Transverse colon (tissue), 4 donors: ENCODE results near the gene ZNF142. TPM values are rescaled to one million over a fixed set of nuclear protein-coding genes. Genes with fewer than 3 reads are reported as not detected.

ENCODE experiments used
- DNase-seq: peaks from one replicate; pipeline ENCODE4 v3.0.0-alpha.2; 2019
- H3K27ac ChIP-seq, 4 donors: fragments of 200-600 bp; sonication (generic); 2 replicates each; pipeline ENCODE4 v1.5.1; 2016 to 2018; ENCODE audit warnings: inconsistent platforms in 4 of 4
- H3K27me3 ChIP-seq: fragments of 200-600 bp; sonication (generic); 2 replicates; pipeline ENCODE4 v1.5.1; 2017; ENCODE audit warnings: inconsistent platforms
- H3K36me3 ChIP-seq, 4 donors: fragments of 200-600 bp; sonication (generic); 2 replicates each; pipeline ENCODE4 v1.5.1; 2017 to 2019; ENCODE audit warnings: inconsistent platforms in 4 of 4
- H3K4me1 ChIP-seq, 4 donors: fragments of 200-600 bp; sonication (generic); 2 replicates each; pipeline ENCODE4 v1.5.1; 2017 to 2020; ENCODE audit warnings: inconsistent platforms in 4 of 4
- H3K4me3 ChIP-seq, 4 donors: fragments of 200-600 bp; sonication (generic); 1 replicate in 1 of 4; 2 replicates in 3 of 4; pipeline versions ENCODE4 v1.5.1 to v1.6.1; 2017 to 2019; ENCODE audit warnings: inconsistent platforms in 4 of 4
- H3K9me3 ChIP-seq, 2 donors: fragments of 200-600 bp; sonication (generic); 2 replicates each; pipeline ENCODE4 v1.5.1; 2017 to 2019; ENCODE audit warnings: inconsistent platforms in 2 of 2
- EP300 ChIP-seq: sonication (generic); formaldehyde crosslinking; IDR thresholded peaks from one replicate; pipeline ENCODE4 v1.6.1; 2017; ENCODE audit warnings: antibody characterized with exemption, low read depth
- POLR2A ChIP-seq: fragments of 450-650 bp; IDR thresholded peaks from one replicate; pipeline ENCODE4 v1.6.1; 2016; ENCODE audit warnings: antibody characterized with exemption, mild to moderate bottlenecking, moderate library complexity
- POLR2AphosphoS5 ChIP-seq, 3 donors: sonication (generic); formaldehyde crosslinking; IDR thresholded peaks; one replicate each; pipeline ENCODE4 v1.6.1; 2016; ENCODE audit warnings: antibody characterized with exemption in 3 of 3
- WGBS, 2 donors: methylation state at CpG; one replicate each; pipeline ENCODE4 v1.1.5; 2018; ENCODE audit warnings: low coverage in 1 of 2; 5-methylcytosine and 5-hydroxymethylcytosine counted together
- in situ Hi-C, 4 donors: fragments of 200-750 bp; cut with MboI; loops; one replicate each; pipeline versions ENCODE4 v1.15.0 to v1.15.1; 2017; ENCODE audit warnings: low sequenced_read_pairs in 3 of 4, low pct_ligation_motif_present in 1 of 4, low pct_unique_long_range_greater_than_20kb in 1 of 4
- intact Hi-C: fragments of 100-400 bp; cut with DNase I; formaldehyde crosslinking; loops from one replicate; pipeline ENCODE4 v1.15.1; 2023; ENCODE audit warnings: low total_unique reads
- total RNA-seq, 4 donors: library from RNA; depleted of rRNA; stranded (reverse); fragments of >200 nt; gene quantifications; one replicate each; pipeline ENCODE4 v1.1.0, GENCODE V29; 2016
- TF ChIP-seq, protein P1 (sequence below), 5 experiments: fragments of 200-600 bp in 3 of 5; fragments of 450-650 bp in 2 of 5; sonication (generic) in 3 of 5; IDR thresholded peaks; 1 replicate in 2 of 5; 2 replicates in 3 of 5; pipeline ENCODE4 v1.5.1; 2016 to 2017; ENCODE audit warnings: antibody characterized with exemption in 5 of 5, inconsistent platforms in 3 of 5, mild to moderate bottlenecking in 2 of 5, moderate library complexity in 1 of 5

The ZNF142 gene, protein sequence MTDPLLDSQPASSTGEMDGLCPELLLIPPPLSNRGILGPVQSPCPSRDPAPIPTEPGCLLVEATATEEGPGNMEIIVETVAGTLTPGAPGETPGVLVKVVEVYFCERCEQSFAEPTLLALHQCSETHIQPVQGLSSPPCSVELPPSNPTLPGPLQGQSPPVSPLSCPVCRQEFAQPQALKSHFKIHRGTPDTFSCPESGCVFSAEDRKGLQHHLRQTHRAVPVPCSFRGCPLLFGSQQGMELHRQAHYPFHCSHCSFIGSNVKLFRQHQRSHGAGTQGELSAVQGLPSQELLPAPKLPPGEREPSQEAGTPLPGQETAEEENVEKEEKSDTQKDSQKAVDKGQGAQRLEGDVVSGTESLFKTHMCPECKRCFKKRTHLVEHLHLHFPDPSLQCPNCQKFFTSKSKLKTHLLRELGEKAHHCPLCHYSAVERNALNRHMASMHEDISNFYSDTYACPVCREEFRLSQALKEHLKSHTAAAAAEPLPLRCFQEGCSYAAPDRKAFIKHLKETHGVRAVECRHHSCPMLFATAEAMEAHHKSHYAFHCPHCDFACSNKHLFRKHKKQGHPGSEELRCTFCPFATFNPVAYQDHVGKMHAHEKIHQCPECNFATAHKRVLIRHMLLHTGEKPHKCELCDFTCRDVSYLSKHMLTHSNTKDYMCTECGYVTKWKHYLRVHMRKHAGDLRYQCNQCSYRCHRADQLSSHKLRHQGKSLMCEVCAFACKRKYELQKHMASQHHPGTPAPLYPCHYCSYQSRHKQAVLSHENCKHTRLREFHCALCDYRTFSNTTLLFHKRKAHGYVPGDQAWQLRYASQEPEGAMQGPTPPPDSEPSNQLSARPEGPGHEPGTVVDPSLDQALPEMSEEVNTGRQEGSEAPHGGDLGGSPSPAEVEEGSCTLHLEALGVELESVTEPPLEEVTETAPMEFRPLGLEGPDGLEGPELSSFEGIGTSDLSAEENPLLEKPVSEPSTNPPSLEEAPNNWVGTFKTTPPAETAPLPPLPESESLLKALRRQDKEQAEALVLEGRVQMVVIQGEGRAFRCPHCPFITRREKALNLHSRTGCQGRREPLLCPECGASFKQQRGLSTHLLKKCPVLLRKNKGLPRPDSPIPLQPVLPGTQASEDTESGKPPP (N-terminal part only)
- total RNA-seq: 10 to 100 TPM; 18.5 to 58.0 (median 24.5) TPM

DNA sequence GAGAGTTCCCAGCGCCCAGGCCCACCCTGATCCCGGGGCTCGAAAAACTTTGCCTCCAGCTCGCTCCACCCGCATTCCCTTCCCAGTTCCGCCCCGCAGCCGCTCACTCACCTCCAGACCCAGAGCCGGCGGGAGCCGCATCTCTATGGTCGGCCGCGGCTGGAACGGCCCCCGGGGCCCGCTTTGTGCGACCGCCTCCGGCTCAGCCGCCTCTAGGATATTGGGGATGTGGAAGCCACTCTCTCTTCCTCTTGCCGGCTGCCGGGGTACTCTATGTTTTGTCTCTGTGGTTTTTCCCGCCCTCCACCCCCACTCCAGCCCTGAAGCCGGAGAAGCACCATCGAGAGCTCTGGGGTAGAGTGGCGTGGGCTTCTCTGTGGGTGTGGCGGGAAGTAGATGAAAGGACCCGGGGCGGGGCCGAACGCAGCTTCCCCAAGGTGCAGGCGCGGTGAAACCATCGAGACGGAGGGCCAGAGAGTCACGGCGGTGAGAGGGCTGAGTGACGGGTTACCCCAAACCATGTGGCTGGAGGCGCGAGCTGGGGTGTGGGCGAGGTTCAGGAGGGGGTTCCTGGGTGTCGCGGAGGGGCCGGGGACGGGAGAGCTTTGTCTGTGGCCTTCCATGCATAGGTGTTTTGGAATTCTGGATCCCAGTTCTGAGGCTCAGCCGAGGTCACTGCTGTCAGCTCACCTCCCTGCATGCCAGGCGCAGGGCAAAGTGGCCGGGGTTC, at the start of gene ZNF142, which contains the start of gene BCS1L:
Gene ZNF142, minus strand, starts transcription at position 366 of the 730 bp plus-strand sequence. CDS start 3,194 bp downstream, outside the sequence.
Gene BCS1L, plus strand, starts transcription at position 426 of the 730 bp plus-strand sequence. CDS start 1,305 bp downstream, outside the sequence.
- 0% methylated on average over 43 of the region's 49 CpGs; no CpG with 5 or more reads in 1 of the 2 donors for WGBS, 2 donors
- in situ Hi-C loops (no loop called here), intact Hi-C loops (no loop called here)
- Histone ChIP-seq H3K4me3 (peak within 1 kb of the TSS; percentile 59 to 98 (median 71)), H3K4me1 (peaks cover 14 to 21% (median 17%) of the 10 kb centered on the region in 4 donors), H3K36me3 (peaks cover 0 to 23% (median 8%) of the 10 kb centered on the region in 4 donors), H3K27ac (peak within 1 kb of the TSS; percentile 79 to 88 (median 82)), H3K27me3 (no peaks in the 10 kb centered on the region), H3K9me3 (no peaks in the 10 kb centered on the region)
- peak; percentile 95 for DNase-seq
- TF ChIP-seq, protein P1, sequence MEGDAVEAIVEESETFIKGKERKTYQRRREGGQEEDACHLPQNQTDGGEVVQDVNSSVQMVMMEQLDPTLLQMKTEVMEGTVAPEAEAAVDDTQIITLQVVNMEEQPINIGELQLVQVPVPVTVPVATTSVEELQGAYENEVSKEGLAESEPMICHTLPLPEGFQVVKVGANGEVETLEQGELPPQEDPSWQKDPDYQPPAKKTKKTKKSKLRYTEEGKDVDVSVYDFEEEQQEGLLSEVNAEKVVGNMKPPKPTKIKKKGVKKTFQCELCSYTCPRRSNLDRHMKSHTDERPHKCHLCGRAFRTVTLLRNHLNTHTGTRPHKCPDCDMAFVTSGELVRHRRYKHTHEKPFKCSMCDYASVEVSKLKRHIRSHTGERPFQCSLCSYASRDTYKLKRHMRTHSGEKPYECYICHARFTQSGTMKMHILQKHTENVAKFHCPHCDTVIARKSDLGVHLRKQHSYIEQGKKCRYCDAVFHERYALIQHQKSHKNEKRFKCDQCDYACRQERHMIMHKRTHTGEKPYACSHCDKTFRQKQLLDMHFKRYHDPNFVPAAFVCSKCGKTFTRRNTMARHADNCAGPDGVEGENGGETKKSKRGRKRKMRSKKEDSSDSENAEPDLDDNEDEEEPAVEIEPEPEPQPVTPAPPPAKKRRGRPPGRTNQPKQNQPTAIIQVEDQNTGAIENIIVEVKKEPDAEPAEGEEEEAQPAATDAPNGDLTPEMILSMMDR (IDR thresholded peaks at IDR 0.05): no peak
- TF ChIP-seq EP300: no peak
- TF ChIP-seq POLR2AphosphoS5 (IDR thresholded peaks at IDR 0.05): peak; percentile 60 to 82 (median 69)
- peak; percentile 62 for TF ChIP-seq POLR2A

DNA sequence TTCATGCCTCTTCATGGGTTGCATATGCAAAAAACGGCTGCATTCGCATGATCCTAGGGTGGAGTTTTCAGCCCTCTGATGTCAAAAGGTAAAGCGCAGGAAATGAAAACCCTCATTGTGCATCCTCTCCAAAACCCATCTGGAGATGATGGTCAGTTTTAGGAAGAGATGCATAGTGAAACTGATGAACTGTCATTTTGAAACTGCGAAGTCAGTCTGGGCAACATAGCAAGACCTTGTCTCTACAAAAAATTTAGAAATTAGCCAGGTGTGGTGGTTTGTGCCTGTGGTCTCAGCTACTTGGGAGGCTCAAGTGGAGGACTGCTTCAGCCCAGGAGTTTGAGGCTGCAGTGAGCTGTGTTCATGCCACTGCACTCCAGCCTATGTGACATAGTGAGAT, 48.7 kb upstream of the ZNF142 start:
- DNase-seq: no peak
- no peaks in the 10 kb centered on the region for H3K9me3 ChIP-seq
- no peaks in the 10 kb centered on the region for H3K27me3 ChIP-seq
- no peaks in the 10 kb centered on the region for H3K36me3 ChIP-seq
- in situ Hi-C loops (loop anchor here in 1 of 4 donors (25.0 kb wide), 1 partner anchor 129 kb away; the partner anchor contains the start of gene PRKAG3), intact Hi-C loops (no loop called here)
- WGBS, 2 donors: 52 to 83% methylated on average over 4 of the region's 4 CpGs
- TF ChIP-seq, protein P1 (IDR thresholded peaks at IDR 0.05): no peak
- no peak for TF ChIP-seq POLR2AphosphoS5 (IDR thresholded peaks at IDR 0.05)
- no peak for TF ChIP-seq POLR2A
- no peak for TF ChIP-seq EP300
- no peak overlapping the region for H3K4me3 ChIP-seq
- no peak overlapping the region for H3K27ac ChIP-seq
- H3K4me1 ChIP-seq: peaks cover 0 to 19% (median 11%) of the 10 kb centered on the region in 4 donors

DNA sequence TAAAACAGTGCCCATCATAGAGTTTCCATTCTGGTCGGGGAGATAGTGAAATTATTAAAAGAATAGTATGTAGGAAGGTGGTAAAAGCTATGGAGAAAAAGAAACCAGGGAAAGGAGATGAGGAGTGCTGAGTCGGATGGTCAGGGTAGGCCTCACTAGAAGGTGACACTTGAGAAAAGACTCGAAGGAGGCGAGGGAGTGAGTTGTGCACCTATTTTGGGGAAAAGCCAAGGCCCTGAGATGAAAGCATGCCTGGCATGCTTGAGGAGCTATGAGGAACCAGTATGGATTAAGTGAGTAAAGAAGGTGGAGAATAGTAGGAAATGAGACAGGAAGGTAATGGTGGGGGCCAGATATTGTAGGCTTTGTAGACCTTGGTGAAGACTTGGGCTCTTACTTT, 43.9 kb upstream of the ZNF142 start:
- TF ChIP-seq POLR2AphosphoS5 (IDR thresholded peaks at IDR 0.05): no peak
- TF ChIP-seq, protein P1 (IDR thresholded peaks at IDR 0.05): no peak
- no peak for TF ChIP-seq EP300
- TF ChIP-seq POLR2A: no peak
- Histone ChIP-seq H3K27me3 (no peaks in the 10 kb centered on the region), H3K36me3 (peaks cover 0 to 6% (median 0%) of the 10 kb centered on the region in 4 donors), H3K4me3 (no peak overlapping the region), H3K4me1 (no peaks in the 10 kb centered on the region), H3K9me3 (no peaks in the 10 kb centered on the region), H3K27ac (no peak overlapping the region)
- 92% methylated on average over 4 of the region's 4 CpGs for WGBS, 2 donors
- intact Hi-C loops: no loop called here
- no peak for DNase-seq
- in situ Hi-C loops: loop anchor here in 1 of 4 donors (25.0 kb wide), 1 partner anchor 134 kb away; the partner anchor contains the start of gene PRKAG3
